HG03025 (cell line): ENCODE data around the gene IFRD2.
"Not testable (repeated sequence)": the region's sequence is repeated elsewhere in the genome, so short reads cannot be mapped to it uniquely, and the experiment has no call there.

ENCODE experiments used
- ATAC-seq: cut with Tn5 transposase; IDR thresholded peaks from one replicate; pipeline ENCODE4 v1.9.1; 2021; ENCODE audit warnings: mild to moderate bottlenecking, moderate library complexity; ENCODE audit not compliant: unreplicated experiment, low FRiP score

IFRD2 gene

DNA sequence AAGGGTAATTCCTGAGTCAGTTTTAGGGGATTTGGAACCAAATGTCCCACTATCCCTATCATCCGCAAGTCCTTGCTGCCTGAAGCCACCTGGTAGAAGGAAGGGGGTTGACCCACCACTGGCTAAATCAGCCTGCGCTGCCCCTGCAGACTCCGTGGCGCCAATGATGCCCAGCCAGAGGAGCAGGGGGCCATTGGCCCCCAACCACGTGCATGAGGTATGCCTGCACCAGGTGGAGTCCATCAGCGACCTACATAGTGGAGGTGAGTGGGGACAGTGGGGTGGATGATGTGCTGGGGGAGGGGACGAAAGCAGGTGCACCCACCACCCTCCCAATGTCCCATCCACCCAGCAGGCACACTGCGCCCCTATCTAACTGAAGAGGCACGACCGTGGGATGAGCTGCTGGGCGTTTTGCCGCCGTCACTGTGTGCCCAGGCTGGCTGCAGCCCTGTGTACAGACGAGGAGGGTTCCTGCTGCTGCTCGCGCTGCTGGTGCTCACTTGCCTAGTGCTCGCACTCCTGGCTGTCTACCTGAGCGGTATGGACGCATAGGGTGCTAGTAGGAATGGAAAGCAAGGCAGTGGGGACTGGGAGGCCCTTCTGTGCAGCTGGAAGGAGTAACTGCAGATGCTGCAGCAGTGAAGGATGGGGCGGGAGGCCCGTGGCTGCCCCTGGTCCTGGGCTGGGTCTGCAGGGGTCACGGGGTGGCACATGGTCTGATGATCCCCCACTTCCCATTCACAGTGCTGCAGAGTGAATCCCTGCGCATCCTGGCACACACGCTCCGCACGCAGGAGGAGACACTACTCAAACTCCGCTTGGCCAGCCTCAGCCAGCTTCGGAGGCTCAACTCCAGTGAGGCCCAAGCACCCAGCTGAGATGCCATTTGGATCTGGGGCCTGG lies 5.7 kb downstream of the IFRD2 start:
- no peak for ATAC-seq

DNA sequence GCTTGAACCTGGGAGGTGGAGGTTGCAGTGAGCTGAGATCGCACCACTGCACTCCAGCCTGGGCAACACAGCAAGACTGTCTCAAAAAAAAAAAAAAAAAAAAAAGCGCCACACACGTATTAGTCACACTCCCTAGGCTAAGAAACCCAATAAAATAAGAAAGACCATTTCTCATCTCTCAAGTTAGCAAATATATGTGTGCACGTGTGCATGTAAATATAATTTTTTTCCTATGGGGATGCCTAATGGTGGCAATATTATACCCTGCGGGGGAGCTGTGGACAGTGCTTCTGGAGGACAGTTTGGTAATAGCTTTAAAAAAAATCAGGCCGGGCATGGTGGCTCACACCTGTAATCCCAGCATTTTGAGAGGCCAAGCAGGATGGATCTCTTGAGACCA lies 8.1 kb downstream of the IFRD2 start:
- not testable (repeated sequence) for ATAC-seq

DNA sequence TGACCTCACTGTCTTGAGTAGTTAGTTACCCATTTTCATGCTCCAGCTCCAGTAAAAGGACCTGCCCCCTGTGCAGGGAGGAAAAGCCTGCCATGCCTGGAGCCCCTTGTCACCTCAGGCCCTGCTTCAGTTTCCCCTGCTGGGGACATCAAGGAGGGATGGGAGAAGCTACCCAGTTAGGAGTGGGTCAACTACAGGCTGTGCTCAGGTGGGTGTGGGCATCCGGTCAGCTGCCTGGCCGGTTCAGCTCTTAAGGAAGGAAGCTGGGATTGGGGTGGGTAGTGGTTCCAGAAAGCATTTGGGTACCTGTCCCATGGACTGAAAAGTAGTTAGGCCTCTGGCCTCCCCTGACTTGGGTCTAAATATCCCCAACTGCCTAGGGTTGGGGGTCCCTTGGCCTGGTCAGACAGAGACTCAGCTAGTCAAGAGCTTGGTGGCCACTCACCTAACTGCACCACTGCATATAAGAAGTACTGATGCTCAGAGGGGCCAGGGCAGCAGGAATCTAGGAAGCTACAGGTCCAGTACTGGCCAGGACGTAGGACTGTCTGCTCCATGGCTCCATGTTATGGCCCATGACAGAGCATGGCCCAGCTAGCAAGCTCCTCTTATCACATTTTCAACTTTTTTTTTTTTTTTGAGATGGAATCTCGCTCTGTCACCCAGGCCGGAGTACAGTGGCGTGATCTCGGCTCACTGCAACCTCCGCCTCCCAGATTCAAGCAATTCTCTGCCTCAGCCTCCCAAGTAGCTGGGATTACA lies 12.8 kb downstream of the IFRD2 start:
- no peak for ATAC-seq

DNA sequence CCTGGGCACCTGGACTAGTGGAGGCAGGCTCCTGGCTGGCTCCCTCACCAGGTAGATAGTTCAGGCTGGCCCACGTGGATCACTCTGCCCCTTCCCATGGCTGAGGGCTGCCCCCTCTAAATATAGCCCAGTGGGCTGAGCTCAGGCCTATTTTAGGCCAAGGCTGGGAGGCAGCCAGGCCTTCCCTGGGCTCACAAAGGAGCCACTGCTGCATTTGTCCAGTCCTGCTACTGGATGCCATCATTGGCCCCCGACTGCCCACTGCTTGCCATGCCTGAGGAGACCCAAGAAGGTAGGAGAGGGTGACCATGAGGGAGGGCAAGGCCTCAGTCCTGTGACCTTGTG lies 13.4 kb downstream of the IFRD2 start, which contains the start of gene LSMEM2:
Gene LSMEM2 (plus strand): TSS at position 208 of the 345 bp plus-strand sequence. CDS start 27 bp downstream, at position 235.
- ATAC-seq: no peak

DNA sequence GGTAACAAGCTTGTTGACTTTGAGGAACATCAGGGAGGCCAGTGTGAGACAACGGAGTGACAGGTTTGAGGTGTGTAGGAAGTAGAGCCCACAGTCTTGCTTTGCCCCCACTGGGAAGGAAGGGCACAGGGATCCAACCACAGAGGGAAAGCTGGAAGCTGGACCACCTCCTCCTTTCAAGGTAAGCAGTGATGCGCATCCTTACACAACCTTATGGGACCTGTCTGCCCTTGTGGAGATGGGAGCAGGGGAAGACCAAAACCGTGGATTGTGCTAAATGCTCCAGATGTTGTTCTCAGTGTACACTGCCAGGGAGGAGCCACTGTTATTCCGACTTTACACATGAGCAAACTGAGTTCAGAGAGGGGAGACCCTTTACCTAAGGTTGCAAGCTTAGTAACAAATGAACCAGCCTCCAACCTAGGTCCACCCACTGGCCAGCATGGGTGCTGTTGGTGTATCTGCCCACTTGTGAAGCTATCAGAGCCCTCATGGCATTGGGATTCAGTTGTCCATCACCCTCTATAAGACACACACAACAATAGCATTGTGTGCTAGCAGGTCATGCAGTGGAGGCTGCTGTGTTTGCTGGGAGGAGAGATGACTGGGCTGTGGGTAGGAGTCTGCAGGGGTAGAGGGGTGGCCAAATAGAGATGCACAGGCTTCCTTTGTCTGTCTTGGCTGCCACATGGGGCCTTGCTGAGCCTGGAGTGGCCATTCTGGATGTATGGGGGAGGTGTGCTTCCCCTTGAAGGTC lies 13.9 kb downstream of the IFRD2 start:
- ATAC-seq: no peak

DNA sequence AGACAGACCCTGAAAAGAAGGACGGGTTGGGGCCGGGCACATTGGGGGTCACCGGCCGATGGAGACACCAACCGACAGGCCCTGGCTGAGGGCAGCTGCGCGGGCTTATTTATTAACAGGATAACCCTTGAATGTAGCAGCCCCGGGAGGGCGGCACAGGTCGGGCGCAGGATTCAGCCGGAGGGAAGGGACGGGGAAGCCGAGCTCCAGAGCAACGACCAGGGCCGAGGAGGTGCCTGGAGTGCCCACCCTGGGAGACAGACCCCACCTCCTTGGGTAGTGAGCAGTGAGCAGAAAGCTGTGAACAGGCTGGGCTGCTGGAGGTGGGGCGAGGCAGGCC lies 15.5 kb downstream of the IFRD2 start:
- no peak for ATAC-seq

DNA sequence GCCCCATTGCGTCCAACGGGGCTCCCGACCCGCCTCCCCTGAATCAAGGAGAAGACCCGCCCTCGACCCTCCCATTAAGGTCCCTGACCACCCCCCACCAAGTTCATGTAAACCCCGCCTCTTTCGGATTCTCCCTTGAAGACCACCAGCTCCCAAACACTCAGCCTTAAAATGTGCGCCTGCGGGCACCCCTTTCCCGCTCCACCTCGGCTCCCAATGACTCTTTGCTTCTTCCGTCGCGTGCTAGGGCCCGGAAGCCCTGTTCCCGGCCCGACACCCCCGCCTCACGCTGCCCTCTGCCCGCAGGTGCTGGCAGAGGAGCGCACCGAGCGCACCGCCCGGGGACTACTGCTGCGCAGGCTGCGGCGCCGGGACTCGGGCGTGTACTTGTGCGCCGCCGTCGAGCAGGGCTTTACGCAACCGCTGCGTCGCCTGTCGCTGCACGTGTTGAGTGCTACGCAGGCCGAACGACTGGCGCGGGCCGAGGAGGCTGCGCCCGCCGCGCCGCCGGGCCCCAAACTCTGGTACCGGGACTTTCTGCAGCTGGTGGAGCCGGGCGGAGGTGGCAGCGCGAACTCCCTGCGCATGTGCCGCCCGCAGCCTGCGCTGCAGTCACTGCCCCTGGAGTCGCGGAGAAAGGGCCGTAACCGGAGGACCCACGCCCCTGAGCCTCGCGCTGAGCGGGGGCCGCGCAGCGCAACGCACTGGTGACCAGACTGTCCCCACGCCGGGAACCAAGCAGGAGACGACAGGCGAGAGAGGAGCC lies 16.1 kb downstream of the IFRD2 start:
- no peak for ATAC-seq

DNA sequence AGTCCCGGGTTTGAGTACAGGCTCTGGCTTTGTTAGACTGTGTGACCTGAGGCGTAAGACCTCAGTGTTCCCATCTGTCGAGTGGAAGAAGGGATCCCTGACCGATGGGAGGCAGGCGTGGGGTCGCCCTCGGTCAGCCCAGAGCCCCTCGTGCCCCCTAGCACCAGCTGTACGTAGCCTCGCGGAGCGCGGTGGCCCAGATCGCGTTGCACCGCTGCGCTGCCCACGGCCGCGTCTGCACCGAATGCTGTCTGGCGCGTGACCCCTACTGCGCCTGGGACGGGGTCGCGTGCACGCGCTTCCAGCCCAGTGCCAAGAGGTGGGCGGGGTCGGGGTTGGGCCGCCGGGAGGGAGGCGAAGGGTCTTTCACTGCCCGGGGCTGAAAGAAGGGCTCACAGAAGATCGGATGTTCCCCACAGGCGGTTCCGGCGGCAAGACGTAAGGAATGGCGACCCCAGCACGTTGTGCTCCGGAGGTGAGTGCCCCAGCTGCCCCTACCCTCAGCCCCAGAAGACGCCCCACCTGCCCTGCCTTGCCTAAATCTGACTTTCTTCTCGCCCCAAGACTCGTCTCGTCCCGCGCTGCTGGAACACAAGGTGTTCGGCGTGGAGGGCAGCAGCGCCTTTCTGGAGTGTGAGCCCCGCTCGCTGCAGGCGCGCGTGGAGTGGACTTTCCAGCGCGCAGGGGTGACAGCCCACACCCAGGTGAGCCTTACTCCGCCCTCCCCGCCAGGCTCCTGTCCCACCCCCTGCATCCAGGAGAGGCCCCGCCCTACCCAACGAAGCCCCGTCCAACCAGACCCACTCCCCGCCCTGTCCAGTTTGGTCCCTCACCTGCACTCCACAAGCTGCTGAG lies 16.9 kb downstream of the IFRD2 start:
- no peak for ATAC-seq

DNA sequence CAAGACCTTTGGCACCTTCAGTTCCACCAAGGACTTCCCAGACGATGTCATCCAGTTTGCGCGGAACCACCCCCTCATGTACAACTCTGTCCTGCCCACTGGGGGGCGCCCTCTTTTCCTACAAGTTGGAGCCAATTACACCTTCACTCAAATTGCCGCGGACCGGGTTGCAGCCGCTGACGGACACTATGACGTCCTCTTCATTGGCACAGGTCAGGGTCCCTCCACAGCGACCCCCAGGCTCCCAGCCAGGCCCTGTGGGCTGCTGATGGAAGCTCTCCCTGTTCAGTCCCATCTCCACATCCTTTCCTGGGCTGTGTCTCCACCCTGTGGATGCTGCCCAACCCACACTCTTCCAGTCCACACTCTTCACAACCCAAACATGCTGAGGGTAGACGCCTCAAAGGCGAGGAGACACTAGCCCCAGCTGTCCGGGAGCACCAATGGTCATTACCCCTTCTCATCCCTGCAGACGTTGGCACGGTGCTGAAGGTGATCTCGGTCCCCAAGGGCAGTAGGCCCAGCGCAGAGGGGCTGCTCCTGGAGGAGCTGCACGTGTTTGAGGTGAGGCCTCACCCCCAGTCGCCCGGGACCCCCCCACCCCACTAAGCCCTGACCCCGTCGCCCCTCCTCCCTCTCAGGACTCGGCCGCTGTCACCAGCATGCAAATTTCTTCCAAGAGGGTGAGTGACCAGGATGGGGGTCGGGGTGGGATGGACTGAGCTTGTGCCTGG lies 17.7 kb downstream of the IFRD2 start:
- no peak for ATAC-seq

DNA sequence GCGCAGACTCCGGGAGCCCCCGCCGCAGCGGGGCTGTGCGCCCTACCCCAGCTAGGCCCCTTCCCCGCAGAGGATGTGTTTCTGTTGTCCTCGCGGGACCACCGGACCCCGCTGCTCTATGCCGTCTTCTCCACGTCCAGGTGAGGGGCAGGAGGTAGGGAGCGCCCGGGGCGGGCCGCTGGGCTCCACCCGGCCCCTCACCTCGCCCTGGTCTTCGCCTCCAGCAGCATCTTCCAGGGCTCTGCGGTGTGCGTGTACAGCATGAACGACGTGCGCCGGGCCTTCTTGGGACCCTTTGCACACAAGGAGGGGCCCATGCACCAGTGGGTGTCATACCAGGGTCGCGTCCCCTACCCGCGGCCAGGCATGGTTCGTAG lies 18.6 kb downstream of the IFRD2 start:
- ATAC-seq: no peak

DNA sequence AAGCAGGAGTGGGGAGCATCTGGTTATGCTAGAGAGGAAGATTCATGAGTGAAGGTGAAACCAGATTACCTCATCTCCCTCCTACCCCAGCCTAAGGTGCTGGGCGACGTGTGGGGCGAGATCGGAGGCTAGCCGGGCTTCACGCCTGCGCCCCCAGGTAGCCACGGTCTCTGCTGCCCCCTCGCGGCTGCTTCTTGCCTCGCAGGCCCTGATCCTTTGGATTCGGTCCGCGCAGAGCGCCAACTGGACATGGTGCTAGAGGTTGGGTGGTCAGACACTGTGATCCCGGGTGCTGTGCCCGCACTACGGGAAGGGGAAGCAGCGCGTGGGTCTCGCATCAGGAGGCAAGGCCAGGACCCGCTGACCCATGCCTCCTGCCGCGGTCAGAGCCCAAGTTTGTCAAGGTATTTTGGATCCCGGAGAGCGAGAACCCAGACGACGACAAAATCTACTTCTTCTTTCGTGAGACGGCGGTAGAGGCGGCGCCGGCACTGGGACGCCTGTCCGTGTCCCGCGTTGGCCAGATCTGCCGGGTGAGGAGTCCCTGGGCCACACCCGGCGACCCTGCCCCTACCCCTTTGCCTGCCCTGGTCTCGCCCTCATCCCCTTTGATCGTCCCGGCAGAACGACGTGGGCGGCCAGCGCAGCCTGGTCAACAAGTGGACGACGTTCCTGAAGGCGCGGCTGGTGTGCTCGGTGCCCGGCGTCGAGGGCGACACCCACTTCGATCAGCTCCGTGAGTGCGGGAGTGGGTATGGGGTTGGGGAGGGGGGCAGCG lies 19.1 kb downstream of the IFRD2 start:
- ATAC-seq: no peak

DNA sequence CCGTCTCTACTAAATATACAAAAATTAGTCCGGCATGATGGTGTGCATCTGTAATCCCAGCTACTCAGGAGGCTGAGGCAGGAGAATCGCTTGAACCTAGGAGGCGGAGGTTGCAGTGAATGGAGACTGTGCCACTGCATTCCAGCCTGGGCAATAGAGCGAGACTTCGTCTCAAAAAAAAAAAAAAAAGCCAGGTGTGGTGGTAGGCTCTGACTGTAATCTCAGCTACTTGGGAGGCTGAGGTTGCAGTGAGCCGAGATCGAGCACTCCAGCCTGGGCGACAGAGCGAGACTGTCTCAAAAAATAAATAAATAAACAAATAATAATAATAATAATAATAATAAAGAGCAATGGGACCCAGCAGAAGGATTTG lies 19.7 kb downstream of the IFRD2 start:
- not testable (repeated sequence) for ATAC-seq

DNA sequence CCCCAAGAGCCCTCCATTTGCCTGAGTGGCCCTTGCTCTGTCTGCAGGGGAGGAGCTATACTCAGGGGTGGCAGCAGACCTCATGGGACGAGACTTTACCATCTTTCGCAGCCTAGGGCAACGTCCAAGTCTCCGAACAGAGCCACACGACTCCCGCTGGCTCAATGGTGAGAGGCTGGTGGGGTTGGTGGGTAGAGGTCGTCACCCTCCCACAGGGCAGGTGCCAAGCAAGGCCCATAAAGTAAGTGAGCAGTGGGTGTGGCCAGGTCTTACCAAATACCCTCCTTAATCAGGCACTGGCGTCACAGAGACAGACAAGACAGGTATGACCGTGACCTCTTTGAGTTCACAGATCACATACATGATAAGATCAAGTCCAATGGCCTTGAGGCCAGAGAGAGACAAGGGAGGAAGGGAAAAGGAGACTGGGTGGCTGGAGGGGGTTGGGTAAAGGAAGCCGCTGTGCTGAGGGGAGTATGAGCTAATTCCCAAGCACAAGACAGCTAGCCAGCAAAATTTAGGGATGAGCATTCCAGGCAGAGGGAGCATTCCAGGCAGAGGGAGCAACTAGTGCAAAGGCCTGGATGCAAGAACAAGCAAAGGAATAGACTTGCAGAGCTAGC lies 20.8 kb downstream of the IFRD2 start:
- ATAC-seq: no peak

DNA sequence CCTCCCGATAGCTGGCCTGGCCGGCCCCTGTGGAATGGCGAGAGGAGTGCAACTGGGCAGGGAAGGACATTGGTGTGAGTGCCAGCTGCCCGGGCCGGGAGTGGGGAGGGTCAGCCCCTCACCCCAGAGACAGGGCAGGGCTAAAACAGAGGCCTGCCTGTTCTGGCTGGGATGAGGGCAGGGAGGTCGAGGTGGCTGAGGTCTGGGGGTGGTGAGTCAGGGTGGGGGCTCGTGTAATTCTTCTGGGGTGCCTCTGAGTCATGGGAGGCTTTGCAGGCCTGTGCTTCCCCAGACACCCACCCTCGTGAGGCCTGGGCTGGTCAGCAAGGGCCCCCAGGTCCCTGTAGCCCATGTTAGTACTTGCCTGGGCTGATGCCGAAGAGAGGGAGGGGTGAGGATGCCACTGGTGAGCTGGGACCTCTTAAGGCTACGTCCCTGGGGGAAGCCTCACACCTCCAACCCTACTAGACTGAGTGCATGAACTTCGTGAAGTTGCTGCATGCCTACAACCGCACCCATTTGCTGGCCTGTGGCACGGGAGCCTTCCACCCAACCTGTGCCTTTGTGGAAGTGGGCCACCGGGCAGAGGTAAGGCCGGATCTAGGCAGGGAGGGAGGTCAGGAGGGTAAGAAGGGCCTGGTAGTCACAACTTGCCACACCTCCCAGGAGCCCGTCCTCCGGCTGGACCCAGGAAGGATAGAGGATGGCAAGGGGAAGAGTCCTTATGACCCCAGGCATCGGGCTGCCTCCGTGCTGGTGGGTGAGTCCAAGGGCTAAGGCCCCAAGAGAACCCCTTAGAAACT lies 21.6 kb downstream of the IFRD2 start:
- ATAC-seq: no peak

DNA sequence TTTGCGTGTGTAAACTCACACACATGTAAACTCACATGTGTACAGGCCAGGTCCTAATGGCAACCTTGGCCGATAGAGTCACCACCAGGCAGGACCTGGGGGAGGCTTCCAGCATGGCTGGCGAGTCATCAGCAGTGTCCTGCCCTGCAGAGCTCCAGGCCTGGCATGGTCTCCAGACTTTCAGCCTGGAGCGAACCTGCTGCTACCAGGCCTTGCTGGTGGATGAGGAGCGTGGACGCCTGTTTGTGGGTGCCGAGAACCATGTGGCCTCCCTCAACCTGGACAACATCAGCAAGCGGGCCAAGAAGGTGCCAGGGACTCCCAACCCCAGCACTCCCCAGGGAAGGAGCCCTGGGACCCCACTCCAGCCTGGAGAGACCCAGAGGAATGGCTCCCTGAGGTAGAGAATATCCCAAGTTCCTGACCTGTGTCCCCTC lies 22.2 kb downstream of the IFRD2 start:
- no peak for ATAC-seq

DNA sequence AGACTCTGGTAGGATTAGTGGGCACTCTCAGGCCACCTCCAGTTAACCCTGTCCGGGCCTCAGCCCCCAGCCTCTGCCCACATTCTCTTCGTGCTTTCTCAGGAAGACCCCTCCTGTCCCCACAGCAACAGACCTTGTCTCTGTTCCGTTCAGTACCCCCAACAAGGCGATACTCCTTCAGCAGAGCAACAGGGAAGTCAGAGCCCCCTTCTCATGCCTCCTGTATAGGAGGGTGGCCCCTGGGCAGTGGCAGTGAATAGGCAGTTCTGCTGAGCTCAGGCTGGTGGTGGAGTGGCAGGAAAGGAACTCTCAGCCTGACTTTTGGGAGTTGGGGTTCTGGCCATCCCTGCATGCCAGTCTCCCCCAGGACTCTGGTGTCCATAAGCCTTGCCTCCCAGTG lies 22.8 kb downstream of the IFRD2 start:
- no peak for ATAC-seq
